ENCODE measurements around the gene CASP7.

CASP7 gene

GRCh38 chr10:113666682-113667252, 12.9 kb upstream of the CASP7 start:
- no peak for DNase-seq (ENCODE audit: low read depth)

- DNase-seq (ENCODE audit: low read depth), result peak; percentile 15
Measured at GRCh38 chr10:113680190-113681111, 739 bp downstream of the CASP7 start.

- no peak for DNase-seq (ENCODE audit: low read depth)
Measured at GRCh38 chr10:113681533-113682470, 2.1 kb downstream of the CASP7 start.

- no peak for DNase-seq (ENCODE audit: low read depth)
Measured at GRCh38 chr10:113683300-113683699, 3.6 kb downstream of the CASP7 start.

- no peak for DNase-seq (ENCODE audit: low read depth)
Measured at GRCh38 chr10:113686028-113686427, 6.3 kb downstream of the CASP7 start.

GRCh38 chr10:113687037-113687436, 7.3 kb downstream of the CASP7 start:
- DNase-seq (ENCODE audit: low read depth), result no peak

- no peak for DNase-seq (ENCODE audit: low read depth)
Measured at GRCh38 chr10:113689057-113689456, 9.3 kb downstream of the CASP7 start.

- no peak for DNase-seq (ENCODE audit: low read depth)
Measured at GRCh38 chr10:113689574-113689973, 9.9 kb downstream of the CASP7 start.

GRCh38 chr10:113690749-113691148, 11.0 kb downstream of the CASP7 start:
- no peak for DNase-seq (ENCODE audit: low read depth)

GRCh38 chr10:113691381-113691780, 11.7 kb downstream of the CASP7 start:
- DNase-seq (ENCODE audit: low read depth), result no peak

GRCh38 chr10:113692271-113692670, 12.6 kb downstream of the CASP7 start:
- DNase-seq (ENCODE audit: low read depth), result no peak

- DNase-seq (ENCODE audit: low read depth), result no peak
Measured at GRCh38 chr10:113693348-113693747, 13.6 kb downstream of the CASP7 start.

- no peak for DNase-seq (ENCODE audit: low read depth)
Measured at GRCh38 chr10:113695691-113696090, 16.0 kb downstream of the CASP7 start.

GRCh38 chr10:113697595-113697994, 17.9 kb downstream of the CASP7 start:
- DNase-seq (ENCODE audit: low read depth), result no peak

GRCh38 chr10:113704637-113705343, 25.1 kb downstream of the CASP7 start:
- DNase-seq (ENCODE audit: low read depth), result no peak

GRCh38 chr10:113705344-113705652, 25.6 kb downstream of the CASP7 start:
- no peak for DNase-seq (ENCODE audit: low read depth)

GRCh38 chr10:113706623-113707022, 26.9 kb downstream of the CASP7 start:
- DNase-seq (ENCODE audit: low read depth), result no peak

GRCh38 chr10:113708640-113709039, 28.9 kb downstream of the CASP7 start:
- DNase-seq (ENCODE audit: low read depth), result no peak

- no peak for DNase-seq (ENCODE audit: low read depth)
Measured at GRCh38 chr10:113709221-113709838, 29.6 kb downstream of the CASP7 start.

- DNase-seq (ENCODE audit: low read depth), result no peak
Measured at GRCh38 chr10:113711142-113711541, 31.4 kb downstream of the CASP7 start.

- no peak for DNase-seq (ENCODE audit: low read depth)
Measured at GRCh38 chr10:113712024-113712423, 32.3 kb downstream of the CASP7 start.
